ENCODE measurements around the gene CAMK2B.
A peak's percentile ranks its signal among the peaks of the same experiment; 100 is the strongest.

Gene CAMK2B

DNA sequence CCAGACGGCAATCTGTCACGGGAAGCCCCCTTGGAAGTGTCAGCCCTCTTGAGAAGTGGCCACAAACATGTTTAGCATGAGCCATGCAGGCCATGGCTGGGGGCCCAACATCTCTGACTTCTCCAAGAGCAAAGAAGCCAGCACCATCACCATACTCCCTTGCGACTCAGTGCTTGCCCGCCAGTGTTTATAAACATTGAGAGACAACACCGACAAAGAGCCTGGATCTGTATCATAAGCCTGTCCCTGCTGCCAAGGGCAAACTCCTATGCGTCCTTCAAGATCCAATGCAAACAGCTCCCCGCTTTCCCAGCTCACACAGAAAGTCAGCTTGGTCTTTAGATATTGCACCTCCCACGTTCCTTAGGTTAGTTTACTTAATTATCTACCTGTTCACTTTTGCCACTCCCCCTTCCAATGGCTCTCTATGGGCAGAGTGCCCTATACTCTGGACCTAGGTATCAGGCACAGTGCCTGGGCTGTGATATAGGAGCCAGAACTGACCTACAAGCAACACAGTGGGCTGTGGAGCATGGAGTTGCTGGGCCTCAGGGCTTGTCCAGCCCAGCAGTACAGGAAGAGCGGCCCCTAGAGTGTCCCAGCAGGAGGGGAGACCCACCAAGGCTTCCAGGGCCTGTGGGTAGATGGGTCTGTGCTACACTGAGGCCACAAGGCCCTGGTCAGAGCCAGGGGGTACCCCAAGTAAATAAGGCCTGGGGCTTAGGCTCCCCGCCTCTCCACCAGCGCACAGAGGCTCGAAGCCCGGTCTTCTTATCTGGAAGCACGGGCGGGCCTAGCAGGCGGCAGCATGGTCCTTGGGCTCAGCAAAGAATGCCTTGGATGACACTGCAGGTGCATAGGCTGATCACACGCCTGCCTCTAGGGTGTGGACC, 37.7 kb downstream of the CAMK2B start:
- no peak for DNase-seq

- DNase-seq = no peak
Observed at GRCh38 chr7:44286618-44287487, 38.5 kb downstream of the CAMK2B start.

GRCh38 chr7:44286182-44286617, 39.2 kb downstream of the CAMK2B start:
- no peak for DNase-seq

- DNase-seq = no peak
Observed at GRCh38 chr7:44285561-44285960, 39.8 kb downstream of the CAMK2B start.

- no peak for DNase-seq
Observed at GRCh38 chr7:44284881-44285541, 40.4 kb downstream of the CAMK2B start.

GRCh38 chr7:44284216-44284615, 41.2 kb downstream of the CAMK2B start:
- peak in 4 of 56 donors; percentile 22 to 37 (median 32) for DNase-seq

DNA sequence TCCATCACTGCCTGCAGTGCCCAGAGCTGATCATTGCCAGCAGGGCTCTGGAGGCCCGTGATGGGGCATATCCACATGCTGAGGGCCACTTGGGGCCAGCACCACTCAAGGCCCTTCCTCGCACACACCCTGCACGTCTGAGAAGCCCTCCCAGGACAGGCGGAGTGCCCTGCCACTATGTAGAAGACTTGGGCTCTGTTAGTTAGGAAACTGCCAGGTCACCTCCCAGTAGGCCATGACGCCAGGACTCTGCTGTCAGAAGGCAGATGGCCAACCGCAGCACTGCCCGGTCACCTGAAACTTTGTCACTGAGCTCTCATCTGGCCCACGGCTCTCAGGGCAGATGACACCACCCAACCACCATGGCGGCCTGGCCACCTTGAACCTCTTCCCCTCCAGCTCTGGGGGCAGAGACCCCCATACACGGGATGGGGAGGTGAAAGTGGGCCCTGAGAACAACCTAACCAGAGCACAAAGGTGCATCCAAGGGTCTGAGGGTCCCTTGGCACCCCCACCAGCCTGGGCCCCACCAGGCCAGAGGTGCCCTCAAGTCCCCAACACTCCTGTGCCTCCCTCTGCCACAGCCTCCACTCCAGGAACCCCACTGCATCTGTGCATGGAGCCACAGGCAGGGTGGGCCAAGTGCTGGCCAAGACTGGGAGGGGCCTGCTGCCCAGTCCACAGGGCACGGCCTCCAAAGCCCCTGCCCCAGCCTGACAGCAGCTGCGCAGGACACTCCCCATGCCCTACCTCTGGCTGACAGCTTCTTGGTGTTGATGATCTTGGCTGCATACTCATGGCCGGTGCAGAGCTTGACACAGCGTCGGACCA, 41.8 kb downstream of the CAMK2B start:
- no peak for DNase-seq

GRCh38 chr7:44282601-44283171, 42.7 kb downstream of the CAMK2B start:
- DNase-seq = no peak

- no peak for DNase-seq
Observed at GRCh38 chr7:44281811-44282600, 43.4 kb downstream of the CAMK2B start.

- DNase-seq = no peak
Observed at GRCh38 chr7:44280993-44281721, 44.2 kb downstream of the CAMK2B start.

- no peak for DNase-seq
Observed at GRCh38 chr7:44280636-44280992, 44.8 kb downstream of the CAMK2B start.

DNA sequence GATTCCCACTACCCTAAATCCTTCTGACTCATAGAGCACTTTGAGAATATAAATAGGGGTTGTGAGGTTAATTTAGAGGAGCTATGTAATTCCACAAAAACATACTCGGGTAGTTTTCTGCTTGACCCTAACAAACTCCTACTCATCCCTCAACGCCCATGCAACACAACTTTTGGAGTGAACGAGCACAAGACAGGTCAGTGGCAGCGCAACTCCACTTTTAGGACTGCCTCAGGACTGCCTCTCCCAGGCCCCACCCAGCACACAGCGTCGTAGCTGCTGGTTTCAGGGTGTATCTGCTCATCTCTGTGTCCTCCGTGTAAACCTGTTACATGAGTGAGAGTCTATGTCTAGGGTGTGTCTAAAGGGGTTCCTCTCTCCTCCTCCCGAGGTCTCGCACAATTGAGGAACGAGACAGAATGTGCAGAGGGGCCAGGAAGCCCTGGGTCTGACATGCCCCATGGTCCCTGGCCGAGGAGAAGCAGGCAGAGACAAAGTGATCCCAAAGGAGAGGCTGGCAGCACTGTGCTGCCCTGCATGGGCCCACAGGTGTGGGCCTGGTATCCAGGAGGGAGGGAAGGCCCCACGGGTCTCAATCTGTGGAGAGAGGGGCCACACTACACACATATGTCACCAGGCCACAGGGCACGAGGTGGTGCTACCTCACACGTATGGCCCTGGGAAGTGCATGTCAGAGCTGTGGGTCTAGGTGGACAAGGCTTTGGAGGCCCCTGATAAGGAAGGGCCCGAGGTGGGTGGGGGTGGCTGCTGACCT, 45.5 kb downstream of the CAMK2B start:
- no peak for DNase-seq

- no peak for DNase-seq
Observed at GRCh38 chr7:44279286-44279685, 46.1 kb downstream of the CAMK2B start.

DNA sequence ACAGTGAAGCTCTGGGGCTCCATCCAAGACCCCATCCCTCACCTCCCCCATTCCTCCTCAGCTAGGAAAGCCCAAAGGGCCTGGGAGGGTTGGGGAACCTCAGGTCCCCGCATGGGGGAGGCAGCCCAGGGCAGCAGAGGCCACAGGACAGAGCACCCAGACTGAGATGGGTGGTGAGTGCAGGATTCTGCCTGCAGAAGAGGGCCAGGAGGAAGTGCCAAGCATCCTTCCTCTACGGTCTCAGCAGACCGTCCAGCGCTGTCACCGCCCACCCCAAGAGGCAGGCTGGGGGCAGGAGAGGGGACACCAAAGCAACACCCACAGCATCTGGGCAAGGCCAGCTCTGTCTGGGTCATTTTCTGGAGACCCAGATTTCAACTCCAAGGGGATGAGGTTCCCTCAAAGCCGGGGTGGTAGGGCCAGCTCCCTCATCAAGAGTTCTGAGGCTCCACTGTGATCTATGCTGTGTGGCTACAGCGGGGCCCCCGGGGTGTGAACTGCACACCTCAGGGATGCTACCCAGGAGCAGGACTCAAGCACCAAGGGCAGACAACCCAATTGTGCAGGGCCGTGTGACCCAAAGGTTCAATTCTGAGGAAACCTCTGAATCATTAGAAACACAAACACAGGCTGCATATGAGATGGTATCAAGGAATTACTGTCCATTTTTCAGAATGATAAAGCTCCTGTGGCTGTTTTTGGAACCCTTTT, 46.8 kb downstream of the CAMK2B start:
- no peak for DNase-seq

DNA sequence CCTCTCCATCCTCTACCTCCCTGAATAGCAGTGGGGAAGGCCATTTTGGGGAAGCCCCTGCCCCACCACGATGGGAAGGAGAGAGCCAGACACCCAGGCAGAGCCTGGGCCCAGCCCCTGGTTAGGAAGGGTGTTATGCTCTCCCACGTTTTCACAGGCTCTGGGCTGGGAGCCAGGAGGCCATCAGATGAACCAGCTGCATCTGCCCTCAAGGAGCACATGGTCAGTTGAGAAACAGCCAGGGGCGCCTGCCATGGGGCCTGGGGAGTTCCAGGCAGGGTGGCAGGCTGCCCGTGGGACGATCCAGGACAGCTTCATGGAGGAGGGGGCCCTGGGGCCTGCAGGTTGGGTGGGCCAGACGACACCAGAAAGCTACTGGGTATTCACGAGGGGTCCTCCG, 47.5 kb downstream of the CAMK2B start:
- DNase-seq = no peak

- no peak for DNase-seq
Observed at GRCh38 chr7:44277391-44277790, 48.0 kb downstream of the CAMK2B start.

DNA sequence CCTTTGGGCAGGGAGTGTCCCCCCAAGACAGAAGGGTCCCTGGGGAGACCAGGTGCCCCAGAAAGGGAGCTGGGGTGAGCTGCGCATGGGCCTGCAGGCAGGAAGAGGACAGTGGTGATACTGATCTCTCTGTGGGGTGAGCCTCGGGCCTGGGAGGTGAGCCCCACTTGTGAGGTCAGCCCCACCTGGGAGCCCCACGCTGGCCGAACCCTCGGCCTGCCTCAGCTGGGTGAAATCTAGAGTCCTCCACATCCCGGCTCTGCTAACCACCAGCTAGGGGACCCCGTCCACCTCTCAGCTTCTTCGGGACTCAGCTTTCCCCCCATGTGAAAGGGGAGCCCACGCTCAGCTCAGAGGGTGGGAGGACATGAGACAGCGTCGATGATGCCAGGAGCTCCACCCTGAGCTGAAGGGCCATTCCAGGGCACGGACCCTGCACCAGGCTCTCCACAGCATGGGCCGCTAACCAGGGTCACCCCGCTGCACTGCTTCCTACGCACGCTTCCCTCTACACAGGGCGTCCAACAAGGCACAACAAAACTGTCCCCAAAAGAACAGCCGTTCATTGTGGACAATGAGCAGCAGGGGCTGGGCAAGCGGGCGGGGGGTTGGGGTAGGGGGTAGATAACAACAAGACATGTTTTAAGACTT, 48.7 kb downstream of the CAMK2B start:
- no peak for DNase-seq

Data from amygdala (tissue), 56 donors.